CD4-positive, alpha-beta memory T cell (primary cell): ENCODE measurements around the gene DENND6B. TPM values are rescaled to one million over a fixed set of nuclear protein-coding genes. Genes with fewer than 3 reads are reported as not detected.

Source experiments
- CTCF ChIA-PET: fragments of 350-600 bp; sonication (Branson Sonifier 250); formaldehyde crosslinking; loops from one replicate; lab custom pipeline; 2021; ENCODE audit warnings: inconsistent platforms; ENCODE audit not compliant: partially characterized antibody; lab: Charles Lee
- POLR2A ChIA-PET: fragments of 350-600 bp; sonication (Branson Sonifier 250); formaldehyde crosslinking; loops from one replicate; lab custom pipeline; 2021; ENCODE audit not compliant: partially characterized antibody; lab: Charles Lee
- DNase-seq, 5 donors: peaks; one replicate each; pipeline versions ENCODE4 v3.0.0 to v3.0.0-alpha.2; 2020 to 2022; ENCODE audit warnings: mixed read lengths in 1 of 5
- H3K27ac ChIP-seq: one replicate; pipeline ENCODE4 v1.7.0; 2013; ENCODE audit warnings: low read depth, low read length
- H3K27me3 ChIP-seq: 2 replicates; pipeline ENCODE4 v1.7.0; 2013; ENCODE audit warnings: mild to moderate bottlenecking, low read length, moderate library complexity; ENCODE audit not compliant: insufficient read depth
- H3K36me3 ChIP-seq: 2 replicates; pipeline ENCODE4 v1.7.0; 2013; ENCODE audit warnings: mild to moderate bottlenecking, low read length, moderate library complexity; ENCODE audit not compliant: insufficient read depth
- H3K4me1 ChIP-seq: 2 replicates; pipeline ENCODE4 v1.7.0; 2013; ENCODE audit warnings: mild to moderate bottlenecking, low read length, moderate library complexity; ENCODE audit not compliant: insufficient read depth
- H3K4me3 ChIP-seq, 2 donors: one replicate each; pipeline ENCODE4 v1.7.0; 2013; ENCODE audit warnings: low read length in 2 of 2, mild to moderate bottlenecking in 1 of 2
- H3K9me3 ChIP-seq, 2 donors: one replicate each; pipeline ENCODE4 v1.7.0; 2013; ENCODE audit warnings: low read length in 2 of 2, control low read depth in 1 of 2; ENCODE audit not compliant: control insufficient read depth in 1 of 2
- H3K27ac Mint-ChIP-seq, 7 donors: one replicate each; pipeline ENCODE4 v1.8.0; 2020 to 2021; ENCODE audit warnings: mixed read lengths in 7 of 7, mild to moderate bottlenecking in 6 of 7, inconsistent platforms in 3 of 7, moderate library complexity in 3 of 7
- H3K27me3 Mint-ChIP-seq, 2 donors: one replicate each; pipeline ENCODE4 v1.8.0; 2020 to 2021; ENCODE audit warnings: mixed read lengths in 2 of 2
- H3K36me3 Mint-ChIP-seq, 2 donors: one replicate each; pipeline ENCODE4 v1.8.0; 2020 to 2021; ENCODE audit warnings: mixed read lengths in 2 of 2, inconsistent platforms in 1 of 2, mild to moderate bottlenecking in 1 of 2
- H3K4me1 Mint-ChIP-seq, 4 donors: one replicate each; pipeline ENCODE4 v1.8.0; 2020 to 2021; ENCODE audit warnings: mixed read lengths in 4 of 4, mild to moderate bottlenecking in 1 of 4
- H3K4me3 Mint-ChIP-seq, 8 donors: one replicate each; pipeline ENCODE4 v1.8.0; 2020 to 2021; ENCODE audit warnings: mixed read lengths in 8 of 8, mild to moderate bottlenecking in 7 of 8, moderate library complexity in 6 of 8, inconsistent platforms in 3 of 8
- H3K9me3 Mint-ChIP-seq, 8 donors: one replicate each; pipeline ENCODE4 v1.8.0; 2020 to 2021; ENCODE audit warnings: mixed read lengths in 8 of 8, mild to moderate bottlenecking in 5 of 8, inconsistent platforms in 3 of 8, moderate library complexity in 1 of 8
- intact Hi-C: fragments of 100-400 bp; cut with micrococcal nuclease; formaldehyde crosslinking; loops from one replicate; pipeline ENCODE4 v1.15.1; 2023
- polyA plus RNA-seq, 2 donors: library from polyadenylated mRNA; unstranded; fragments of 300-500 nt; fragmentation: Illumina TruSeq; gene quantifications; one replicate each; pipeline ENCODE4 v1.2.3, GENCODE V29; 2021
- total RNA-seq, 2 experiments: library from RNA; stranded (reverse); gene quantifications; one replicate each; pipeline ENCODE4 v1.2.3, GENCODE V29; 2021

Gene DENND6B
- total and polyA plus RNA-seq, 4 experiments from 2014 or later = 0.22 to 2.4 (median 0.94) TPM

- Mint-ChIP-seq H3K4me3 (peak overlapping the region in 3 of 8 donors; percentile 17 to 52 (median 39)), H3K27ac (peak overlapping the region in 1 of 7 donors; percentile 54), H3K9me3 (no peaks in the 10 kb centered on the region), H3K36me3 (no peaks in the 10 kb centered on the region), H3K27me3 (peaks cover 0 to 5% of the 10 kb centered on the region in 2 donors), H3K4me1 (peaks cover 1 to 17% (median 8%) of the 10 kb centered on the region in 4 donors)
- Histone ChIP-seq H3K36me3 (no peaks in the 10 kb centered on the region), H3K27ac (no peak overlapping the region), H3K27me3 (no peaks in the 10 kb centered on the region), H3K9me3 (no peaks in the 10 kb centered on the region), H3K4me3 (no peak overlapping the region), H3K4me1 (peaks cover 27% of the 10 kb centered on the region)
- POLR2A ChIA-PET = interaction anchor here (1.2 to 4.6 kb wide), 3 partner anchors 17 to 27 kb away, joined by 3 to 26 read pairs (median 5); partner anchors contain the start of gene HDAC10
- CTCF ChIA-PET = interaction anchor here (3.0 kb wide), 1 partner anchor 15 kb away, joined by 19 read pairs; the partner anchor contains the start of gene HDAC10
- DNase-seq = peak in 4 of 5 donors; percentile 31 to 65 (median 50)
- intact Hi-C loops = no loop called here
Measured at GRCh38 chr22:50267591-50268390, 59.0 kb downstream of the DENND6B start.

GRCh38 chr22:50266994-50267393, 59.8 kb downstream of the DENND6B start:
- CTCF ChIA-PET = interaction anchor here (1.3 to 3.0 kb wide), 2 partner anchors 15 to 75 kb away, joined by 5 to 19 read pairs; partner anchors contain the start of gene HDAC10
- intact Hi-C loops = no loop called here
- peaks cover 1 to 23% (median 12%) of the 10 kb centered on the region in 4 donors for H3K4me1 Mint-ChIP-seq
- peaks cover 4 to 13% of the 10 kb centered on the region in 2 donors for H3K27me3 Mint-ChIP-seq
- H3K36me3 Mint-ChIP-seq = no peaks in the 10 kb centered on the region
- DNase-seq = no peak
- H3K27me3 ChIP-seq = no peaks in the 10 kb centered on the region
- no peaks in the 10 kb centered on the region for H3K9me3 ChIP-seq
- H3K4me3 ChIP-seq = no peak overlapping the region
- H3K9me3 Mint-ChIP-seq = no peaks in the 10 kb centered on the region
- H3K4me1 ChIP-seq = peaks cover 31% of the 10 kb centered on the region
- no peak overlapping the region for H3K27ac ChIP-seq
- H3K27ac Mint-ChIP-seq = no peak overlapping the region
- POLR2A ChIA-PET = interaction anchor here (1.1 to 4.6 kb wide), 3 partner anchors 16 to 26 kb away, joined by 4 to 26 read pairs (median 5); partner anchors contain the start of gene HDAC10
- no peaks in the 10 kb centered on the region for H3K36me3 ChIP-seq
- no peak overlapping the region for H3K4me3 Mint-ChIP-seq

DNA sequence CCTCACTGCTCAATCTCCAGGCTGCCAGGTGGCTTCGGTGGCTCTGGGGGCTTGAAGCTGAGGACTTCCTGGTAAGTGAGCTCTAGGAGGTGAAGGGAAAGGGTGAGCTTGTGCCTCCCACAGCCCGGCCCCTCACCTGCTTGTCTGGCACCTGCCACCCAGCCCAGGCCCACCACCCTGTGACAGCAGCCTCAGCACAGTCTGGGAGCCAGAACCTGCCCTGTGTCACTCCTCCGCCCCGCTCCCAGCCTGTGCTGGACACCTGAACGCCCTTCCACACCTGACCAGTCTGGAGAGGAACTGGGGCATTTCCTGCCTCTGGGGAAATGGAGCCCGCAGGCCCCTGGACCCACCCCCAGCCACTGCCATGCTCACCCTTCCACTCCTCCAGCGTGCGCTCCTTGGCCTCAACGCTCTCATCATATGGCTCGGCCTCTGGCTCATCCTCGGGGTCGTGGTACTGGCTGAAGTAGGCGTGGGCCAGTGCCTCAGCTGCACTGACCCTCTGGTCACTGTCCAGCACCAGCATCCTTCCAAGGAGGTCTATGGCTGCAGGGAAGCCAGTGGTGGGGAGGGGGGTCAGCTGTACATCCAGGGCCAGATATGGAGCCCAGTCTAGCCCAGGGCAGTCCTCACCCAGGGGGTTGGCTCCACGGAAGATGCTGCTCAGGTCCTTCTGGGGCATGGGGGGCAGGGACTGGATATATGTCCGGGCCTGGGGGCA, 61.7 kb downstream of the DENND6B start:
- no peaks in the 10 kb centered on the region for H3K9me3 Mint-ChIP-seq
- intact Hi-C loops = no loop called here
- peaks cover 0 to 16% (median 9%) of the 10 kb centered on the region in 4 donors for H3K4me1 Mint-ChIP-seq
- no peaks in the 10 kb centered on the region for H3K36me3 Mint-ChIP-seq
- peak overlapping the region in 1 of 7 donors; percentile 42 for H3K27ac Mint-ChIP-seq
- Histone ChIP-seq H3K9me3 (no peaks in the 10 kb centered on the region), H3K27ac (no peak overlapping the region), H3K27me3 (no peaks in the 10 kb centered on the region), H3K4me3 (no peak overlapping the region), H3K36me3 (no peaks in the 10 kb centered on the region), H3K4me1 (peaks cover 20% of the 10 kb centered on the region)
- peaks cover 6 to 15% of the 10 kb centered on the region in 2 donors for H3K27me3 Mint-ChIP-seq
- DNase-seq = no peak
- no peak overlapping the region for H3K4me3 Mint-ChIP-seq
- ChIA-PET CTCF (no interaction called here), POLR2A (no interaction called here)

DNA sequence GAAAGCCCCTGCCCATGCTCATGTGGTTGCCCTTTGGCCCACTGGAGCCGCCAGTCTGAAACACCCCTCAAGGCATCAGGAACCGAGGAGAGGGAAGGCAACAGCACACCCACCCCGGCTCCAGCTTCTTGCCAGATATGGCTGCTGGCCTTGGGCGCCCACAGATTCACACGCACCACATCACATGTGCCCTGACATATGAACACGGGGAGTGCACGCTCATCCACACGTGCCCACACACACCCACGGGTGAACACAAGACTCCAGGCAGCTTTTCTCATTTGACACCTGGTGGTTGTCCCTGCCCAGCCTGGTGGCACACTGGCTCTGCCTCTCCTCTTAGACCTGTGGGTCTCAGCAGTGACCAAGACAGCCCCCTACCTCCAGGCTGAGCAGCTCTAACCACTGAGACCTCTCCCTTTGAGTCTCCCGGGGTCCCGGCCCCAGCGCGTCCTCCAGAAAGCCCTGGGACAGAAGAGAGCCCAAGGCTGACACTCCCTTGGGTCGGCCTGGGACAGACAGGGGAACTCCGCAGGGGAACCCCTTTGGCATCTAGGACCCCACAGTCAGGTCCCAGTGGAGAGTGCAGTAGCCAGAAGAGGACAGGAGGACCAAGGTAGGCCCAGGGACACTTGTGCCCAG, 62.6 kb downstream of the DENND6B start:
- POLR2A ChIA-PET = no interaction called here

DNA sequence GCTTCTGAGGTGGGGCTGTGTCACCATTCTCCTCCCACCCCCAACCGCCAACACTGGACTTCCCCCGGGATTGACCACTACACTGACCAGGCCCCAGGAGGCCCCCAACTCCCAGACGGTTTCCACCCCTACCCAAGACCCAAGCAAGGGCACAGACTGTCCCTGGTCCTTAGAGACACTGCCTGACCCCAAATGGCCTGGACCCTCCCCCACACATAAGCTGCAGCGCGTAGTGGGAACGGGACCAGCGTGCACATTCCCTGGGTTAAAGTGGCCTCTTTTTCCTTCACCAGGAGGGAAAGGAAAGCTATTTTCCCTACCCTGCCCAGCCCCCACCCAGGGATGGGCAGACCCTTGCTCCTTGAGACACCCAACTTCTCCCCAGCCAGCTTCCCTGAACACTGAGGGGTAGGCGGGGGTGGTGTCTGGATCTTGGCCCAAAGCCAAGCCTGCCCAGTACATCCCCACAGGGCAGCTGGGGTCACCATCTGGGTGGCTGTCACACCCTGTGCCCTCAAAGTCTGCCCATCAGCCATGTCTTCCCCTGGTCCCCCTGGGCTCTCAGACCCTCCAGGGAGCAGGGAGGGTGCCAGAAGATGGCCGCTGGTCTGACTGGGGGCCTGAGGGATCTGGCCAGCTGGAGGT, 63.7 kb downstream of the DENND6B start:
- Mint-ChIP-seq H3K4me1 (peaks cover 0 to 8% (median 7%) of the 10 kb centered on the region in 4 donors), H3K36me3 (no peaks in the 10 kb centered on the region), H3K4me3 (no peak overlapping the region), H3K9me3 (no peaks in the 10 kb centered on the region), H3K27me3 (peaks cover 10 to 20% of the 10 kb centered on the region in 2 donors), H3K27ac (no peak overlapping the region)
- Histone ChIP-seq H3K27ac (no peak overlapping the region), H3K4me1 (peaks cover 7% of the 10 kb centered on the region), H3K36me3 (no peaks in the 10 kb centered on the region), H3K9me3 (no peaks in the 10 kb centered on the region), H3K4me3 (no peak overlapping the region), H3K27me3 (no peaks in the 10 kb centered on the region)
- CTCF ChIA-PET = interaction anchor here (1.4 kb wide), 1 partner anchor 11 kb away, joined by 3 read pairs; no protein-coding TSS in a partner anchor
- no peak for DNase-seq
- POLR2A ChIA-PET = interaction anchor here (1.4 kb wide), 1 partner anchor 12 kb away, joined by 3 read pairs; no protein-coding TSS in a partner anchor
- intact Hi-C loops = no loop called here

More for the DNA sequence above, 62.6 kb downstream of the DENND6B start:
- Mint-ChIP-seq H3K9me3 (no peaks in the 10 kb centered on the region), H3K4me1 (peaks cover 0 to 16% (median 9%) of the 10 kb centered on the region in 4 donors), H3K36me3 (no peaks in the 10 kb centered on the region), H3K27me3 (peaks cover 6 to 15% of the 10 kb centered on the region in 2 donors), H3K27ac (no peak overlapping the region), H3K4me3 (peak overlapping the region in 1 of 8 donors; percentile 7)
- H3K4me1 ChIP-seq = peaks cover 14% of the 10 kb centered on the region
- no peak for DNase-seq
- no peaks in the 10 kb centered on the region for H3K9me3 ChIP-seq
- H3K27ac ChIP-seq = no peak overlapping the region
- intact Hi-C loops = no loop called here
- no peaks in the 10 kb centered on the region for H3K36me3 ChIP-seq
- CTCF ChIA-PET = interaction anchor here (1.4 kb wide), 1 partner anchor 12 kb away, joined by 3 read pairs; no protein-coding TSS in a partner anchor
- no peaks in the 10 kb centered on the region for H3K27me3 ChIP-seq
- no peak overlapping the region for H3K4me3 ChIP-seq

- Histone ChIP-seq H3K9me3 (no peaks in the 10 kb centered on the region), H3K36me3 (no peaks in the 10 kb centered on the region), H3K4me1 (peaks cover 4% of the 10 kb centered on the region), H3K4me3 (no peak overlapping the region), H3K27ac (no peak overlapping the region), H3K27me3 (no peaks in the 10 kb centered on the region)
- no peaks in the 10 kb centered on the region for H3K9me3 Mint-ChIP-seq
- H3K27me3 Mint-ChIP-seq = peaks cover 10 to 20% of the 10 kb centered on the region in 2 donors
- ChIA-PET POLR2A (interaction anchor here (1.4 kb wide), 1 partner anchor 11 kb away, joined by 3 read pairs; no protein-coding TSS in a partner anchor), CTCF (interaction anchor here (1.1 kb wide), 1 partner anchor 236 kb away, joined by 4 read pairs; no protein-coding TSS in a partner anchor)
- H3K4me3 Mint-ChIP-seq = peak overlapping the region in 6 of 8 donors; percentile 15 to 66 (median 53)
- peaks cover 0 to 7% (median 6%) of the 10 kb centered on the region in 4 donors for H3K4me1 Mint-ChIP-seq
- H3K27ac Mint-ChIP-seq = no peak overlapping the region
- DNase-seq = no peak
- intact Hi-C loops = no loop called here
- H3K36me3 Mint-ChIP-seq = no peaks in the 10 kb centered on the region
Measured at GRCh38 chr22:50262460-50262911, 64.3 kb downstream of the DENND6B start.
